CD4-positive, alpha-beta T cell treated with Interleukin-4 for 4 hours (primary cell): ENCODE measurements around the gene CCDC57.
A peak's percentile ranks its signal among the peaks of the same experiment; 100 is the strongest.

Experiments used
- DNase-seq: peaks from one replicate; pipeline ENCODE4 v3.0.0-alpha.2; 2020

The CCDC57 gene

GRCh38 chr17:82118168-82118814, 94.4 kb downstream of the CCDC57 start:
- no peak for DNase-seq

GRCh38 chr17:82117139-82118090, 95.2 kb downstream of the CCDC57 start:
- DNase-seq, result no peak

GRCh38 chr17:82116246-82116645, 96.4 kb downstream of the CCDC57 start:
- no peak for DNase-seq

- no peak for DNase-seq
Observed at GRCh38 chr17:82114872-82115271, 97.8 kb downstream of the CCDC57 start.

GRCh38 chr17:82114447-82114846, 98.2 kb downstream of the CCDC57 start:
- no peak for DNase-seq

- no peak for DNase-seq
Observed at GRCh38 chr17:82113941-82114340, 98.7 kb downstream of the CCDC57 start.

GRCh38 chr17:82113422-82113821, 99.2 kb downstream of the CCDC57 start:
- no peak for DNase-seq

- DNase-seq, result no peak
Observed at GRCh38 chr17:82112914-82113311, 99.7 kb downstream of the CCDC57 start.

- DNase-seq, result no peak
Observed at GRCh38 chr17:82112181-82112913, 100.3 kb downstream of the CCDC57 start.

GRCh38 chr17:82110298-82110697, 102.3 kb downstream of the CCDC57 start:
- peak; percentile 24 for DNase-seq

- no peak for DNase-seq
Observed at GRCh38 chr17:82108961-82109475, 103.6 kb downstream of the CCDC57 start.

GRCh38 chr17:82108496-82108945, 104.1 kb downstream of the CCDC57 start:
- no peak for DNase-seq

GRCh38 chr17:82108038-82108437, 104.6 kb downstream of the CCDC57 start:
- DNase-seq, result no peak

GRCh38 chr17:82107341-82107860, 105.2 kb downstream of the CCDC57 start:
- no peak for DNase-seq

- DNase-seq, result no peak
Observed at GRCh38 chr17:82106688-82107305, 105.8 kb downstream of the CCDC57 start.

GRCh38 chr17:82105882-82106687, 106.6 kb downstream of the CCDC57 start:
- peak; percentile 67 for DNase-seq

- no peak for DNase-seq
Observed at GRCh38 chr17:82105417-82105881, 107.2 kb downstream of the CCDC57 start.

GRCh38 chr17:82104797-82105416, 107.7 kb downstream of the CCDC57 start:
- DNase-seq, result no peak

- DNase-seq, result no peak
Observed at GRCh38 chr17:82103553-82104451, 108.8 kb downstream of the CCDC57 start.
